Liver (tissue), 9 donors: Measurements from ENCODE around the gene LRMDA. TPM values are rescaled to one million over a fixed set of nuclear protein-coding genes. Genes with fewer than 3 reads are reported as not detected.

Experiments
- DNase-seq: peaks from one replicate; pipeline ENCODE4 v3.0.0-alpha.2; 2017; ENCODE audit warnings: low spot score
- H3K27ac ChIP-seq, 2 donors: one replicate each; pipeline ENCODE4 v1.7.0; 2013; ENCODE audit warnings: inconsistent platforms in 2 of 2, low read length in 2 of 2, control low read depth in 1 of 2, low read depth in 1 of 2, mild to moderate bottlenecking in 1 of 2
- H3K27me3 ChIP-seq, 4 donors: one replicate each; pipeline versions ENCODE4 v1.6.1 to v1.7.0; 2013; ENCODE audit warnings: low read length in 3 of 4, inconsistent platforms in 1 of 4, mild to moderate bottlenecking in 1 of 4, moderate library complexity in 1 of 4; ENCODE audit not compliant: control insufficient read depth in 4 of 4, insufficient read depth in 4 of 4
- H3K36me3 ChIP-seq, 4 donors: one replicate each; pipeline versions ENCODE4 v1.6.1 to v1.7.0; 2013; ENCODE audit warnings: low read length in 3 of 4, mild to moderate bottlenecking in 3 of 4, low read depth in 1 of 4, moderate library complexity in 1 of 4; ENCODE audit not compliant: control insufficient read depth in 4 of 4, insufficient read depth in 3 of 4
- H3K4me1 ChIP-seq, 4 donors: one replicate each; pipeline versions ENCODE4 v1.6.1 to v1.7.0; 2013; ENCODE audit warnings: low read length in 3 of 4, mild to moderate bottlenecking in 3 of 4, moderate library complexity in 1 of 4; ENCODE audit not compliant: control insufficient read depth in 4 of 4, insufficient read depth in 4 of 4
- H3K4me3 ChIP-seq, 3 donors: one replicate each; pipeline versions ENCODE4 v1.6.1 to v1.7.0; 2013; ENCODE audit warnings: low read length in 3 of 3, control low read depth in 1 of 3, low read depth in 1 of 3, mild to moderate bottlenecking in 1 of 3
- H3K9ac ChIP-seq, 2 donors: one replicate each; pipeline ENCODE4 v1.7.0; 2013; ENCODE audit warnings: low read length in 2 of 2, mild to moderate bottlenecking in 2 of 2, moderate library complexity in 2 of 2, control low read depth in 1 of 2, low read depth in 1 of 2
- H3K9me3 ChIP-seq, 4 donors: one replicate each; pipeline versions ENCODE4 v1.6.1 to v1.7.0; 2013; ENCODE audit warnings: low read length in 3 of 4; ENCODE audit not compliant: control insufficient read depth in 4 of 4
- ATF3 ChIP-seq: IDR thresholded peaks from 2 replicates; pipeline ENCODE4 v1.6.1; 2016; ENCODE audit warnings: antibody characterized with exemption
- CTCF ChIP-seq: fragments of 150-350 bp; IDR thresholded peaks from 2 replicates; pipeline ENCODE4 v1.5.1; 2017; ENCODE audit warnings: improper control_type of control experiment, low read depth, low read length; ENCODE audit not compliant: missing input control
- EGR1 ChIP-seq, 2 donors: IDR thresholded peaks; 2 replicates each; pipeline ENCODE4 v1.6.1; 2016 to 2018; ENCODE audit warnings: antibody characterized with exemption in 2 of 2, low read depth in 2 of 2
- FOXA1 ChIP-seq: IDR thresholded peaks from 2 replicates; pipeline ENCODE4 v1.6.1; 2016; ENCODE audit warnings: antibody characterized with exemption
- FOXA2 ChIP-seq: IDR thresholded peaks from 2 replicates; pipeline ENCODE4 v1.6.1; 2016; ENCODE audit warnings: antibody characterized with exemption
- GABPA ChIP-seq, 2 donors: IDR thresholded peaks in 1 of 2; conservative IDR thresholded peaks in 1 of 2; 2 replicates each; pipeline ENCODE4 v1.6.1; 2016; ENCODE audit warnings: antibody characterized with exemption in 2 of 2, mild to moderate bottlenecking in 1 of 2, moderate library complexity in 1 of 2
- HNF4A ChIP-seq, 2 donors: conservative IDR thresholded peaks; 2 replicates each; pipeline ENCODE4 v1.6.1; 2016; ENCODE audit warnings: antibody characterized with exemption in 2 of 2, mild to moderate bottlenecking in 2 of 2
- HNF4G ChIP-seq: IDR thresholded peaks from 2 replicates; pipeline ENCODE4 v1.6.1; 2016; ENCODE audit warnings: antibody characterized with exemption
- JUND ChIP-seq, 2 donors: IDR thresholded peaks; 2 replicates each; pipeline ENCODE4 v1.6.1; 2016; ENCODE audit warnings: antibody characterized with exemption in 2 of 2
- MAX ChIP-seq: IDR thresholded peaks from 2 replicates; pipeline ENCODE4 v1.6.1; 2016; ENCODE audit warnings: antibody characterized with exemption
- NR2F2 ChIP-seq: IDR thresholded peaks from 2 replicates; pipeline ENCODE4 v1.6.1; 2016; ENCODE audit warnings: antibody characterized with exemption
- RAD21 ChIP-seq, 2 donors: IDR thresholded peaks; 2 replicates each; pipeline ENCODE4 v1.6.1; 2016; ENCODE audit warnings: antibody characterized with exemption in 2 of 2, mild to moderate bottlenecking in 2 of 2
- REST ChIP-seq: IDR thresholded peaks from 2 replicates; pipeline ENCODE4 v1.6.1; 2016; ENCODE audit warnings: antibody characterized with exemption, mild to moderate bottlenecking
- SP1 ChIP-seq: IDR thresholded peaks from 2 replicates; pipeline ENCODE4 v1.6.1; 2018; ENCODE audit warnings: antibody characterized with exemption, mild to moderate bottlenecking
- YY1 ChIP-seq: IDR thresholded peaks from 2 replicates; pipeline ENCODE4 v1.6.1; 2016; ENCODE audit warnings: antibody characterized with exemption, mild to moderate bottlenecking
- WGBS: extraction: QIAGEN DNeasy Blood & Tissue Kit; methylation state at CpG from one replicate; pipeline ENCODE4 v1.1.7; 2013; 5-methylcytosine and 5-hydroxymethylcytosine counted together
- polyA plus RNA-seq, 2 donors: library from polyadenylated mRNA; stranded (reverse) in 1 of 2; unstranded in 1 of 2; fragments of 200-250 nt in 1 of 2; fragments of >200 nt in 1 of 2; fragmentation: Nextera tagmentation in 1 of 2; extraction: Ambion mirVana in 1 of 2; gene quantifications; one replicate each; pipeline versions ENCODE4 v1.2.1 to v1.2.3, GENCODE V29; 2013 to 2015
- total RNA-seq, 2 donors: library from RNA; depleted of rRNA; stranded (reverse); fragments of >200 nt; gene quantifications; one replicate each; pipeline ENCODE4 v1.2.3, GENCODE V29; 2014
- TF ChIP-seq, protein P1 (sequence below): IDR thresholded peaks from 2 replicates; pipeline ENCODE4 v1.6.1; 2016; ENCODE audit warnings: antibody characterized with exemption
- donor health status: healthy.
- donor health status: healthy.
- donor health status: healthy.
- donor health status: healthy.
- donor health status: healthy.

Gene LRMDA
- total and polyA plus RNA-seq, 4 donors, result 7.9 to 15.8 (median 11.3) TPM

GRCh38 chr10:76429368-76430060 is 998.1 kb downstream of the LRMDA start:
- TF ChIP-seq JUND (IDR thresholded peaks at IDR 0.05) (no peak), GABPA (IDR thresholded peaks at IDR 0.05 in 1 of 2, conservative IDR thresholded peaks at IDR 0.05 in 1 of 2) (no peak), SP1 (no peak), NR2F2 (no peak), HNF4G (no peak), FOXA1 (no peak), FOXA2 (no peak), REST (no peak)
- WGBS, result 87% methylated on average over 12 of the region's 12 CpGs
- Histone ChIP-seq H3K27me3 (no peaks in the 10 kb centered on the region), H3K36me3 (no peaks in the 10 kb centered on the region), H3K4me3 (no peak overlapping the region), H3K9ac (no peak overlapping the region), H3K4me1 (no peaks in the 10 kb centered on the region), H3K27ac (no peak overlapping the region), H3K9me3 (no peaks in the 10 kb centered on the region)
- DNase-seq, result no peak

- Histone ChIP-seq H3K9ac (no peak overlapping the region), H3K27me3 (no peaks in the 10 kb centered on the region), H3K4me1 (no peaks in the 10 kb centered on the region), H3K4me3 (no peak overlapping the region), H3K27ac (no peak overlapping the region), H3K36me3 (no peaks in the 10 kb centered on the region), H3K9me3 (no peaks in the 10 kb centered on the region)
- TF ChIP-seq SP1 (no peak), YY1 (no peak), MAX (no peak), REST (no peak), RAD21 (IDR thresholded peaks at IDR 0.05) (no peak), HNF4A (conservative IDR thresholded peaks at IDR 0.05) (no peak), FOXA2 (no peak), ATF3 (no peak), JUND (IDR thresholded peaks at IDR 0.05) (no peak), HNF4G (no peak), GABPA (IDR thresholded peaks at IDR 0.05 in 1 of 2, conservative IDR thresholded peaks at IDR 0.05 in 1 of 2) (no peak), EGR1 (IDR thresholded peaks at IDR 0.05; ENCODE audit: low read depth in 2 of 2) (no peak), CTCF (no peak)
- TF ChIP-seq, protein P1, sequence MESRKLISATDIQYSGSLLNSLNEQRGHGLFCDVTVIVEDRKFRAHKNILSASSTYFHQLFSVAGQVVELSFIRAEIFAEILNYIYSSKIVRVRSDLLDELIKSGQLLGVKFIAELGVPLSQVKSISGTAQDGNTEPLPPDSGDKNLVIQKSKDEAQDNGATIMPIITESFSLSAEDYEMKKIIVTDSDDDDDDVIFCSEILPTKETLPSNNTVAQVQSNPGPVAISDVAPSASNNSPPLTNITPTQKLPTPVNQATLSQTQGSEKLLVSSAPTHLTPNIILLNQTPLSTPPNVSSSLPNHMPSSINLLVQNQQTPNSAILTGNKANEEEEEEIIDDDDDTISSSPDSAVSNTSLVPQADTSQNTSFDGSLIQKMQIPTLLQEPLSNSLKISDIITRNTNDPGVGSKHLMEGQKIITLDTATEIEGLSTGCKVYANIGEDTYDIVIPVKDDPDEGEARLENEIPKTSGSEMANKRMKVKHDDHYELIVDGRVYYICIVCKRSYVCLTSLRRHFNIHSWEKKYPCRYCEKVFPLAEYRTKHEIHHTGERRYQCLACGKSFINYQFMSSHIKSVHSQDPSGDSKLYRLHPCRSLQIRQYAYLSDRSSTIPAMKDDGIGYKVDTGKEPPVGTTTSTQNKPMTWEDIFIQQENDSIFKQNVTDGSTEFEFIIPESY, result no peak
- 65% methylated on average over 4 of the region's 4 CpGs for WGBS
- DNase-seq, result no peak
Measured at GRCh38 chr10:76430061-76430645, 998.7 kb downstream of the LRMDA start.
